ENCODE measurements around the gene TMA7.

DNA sequence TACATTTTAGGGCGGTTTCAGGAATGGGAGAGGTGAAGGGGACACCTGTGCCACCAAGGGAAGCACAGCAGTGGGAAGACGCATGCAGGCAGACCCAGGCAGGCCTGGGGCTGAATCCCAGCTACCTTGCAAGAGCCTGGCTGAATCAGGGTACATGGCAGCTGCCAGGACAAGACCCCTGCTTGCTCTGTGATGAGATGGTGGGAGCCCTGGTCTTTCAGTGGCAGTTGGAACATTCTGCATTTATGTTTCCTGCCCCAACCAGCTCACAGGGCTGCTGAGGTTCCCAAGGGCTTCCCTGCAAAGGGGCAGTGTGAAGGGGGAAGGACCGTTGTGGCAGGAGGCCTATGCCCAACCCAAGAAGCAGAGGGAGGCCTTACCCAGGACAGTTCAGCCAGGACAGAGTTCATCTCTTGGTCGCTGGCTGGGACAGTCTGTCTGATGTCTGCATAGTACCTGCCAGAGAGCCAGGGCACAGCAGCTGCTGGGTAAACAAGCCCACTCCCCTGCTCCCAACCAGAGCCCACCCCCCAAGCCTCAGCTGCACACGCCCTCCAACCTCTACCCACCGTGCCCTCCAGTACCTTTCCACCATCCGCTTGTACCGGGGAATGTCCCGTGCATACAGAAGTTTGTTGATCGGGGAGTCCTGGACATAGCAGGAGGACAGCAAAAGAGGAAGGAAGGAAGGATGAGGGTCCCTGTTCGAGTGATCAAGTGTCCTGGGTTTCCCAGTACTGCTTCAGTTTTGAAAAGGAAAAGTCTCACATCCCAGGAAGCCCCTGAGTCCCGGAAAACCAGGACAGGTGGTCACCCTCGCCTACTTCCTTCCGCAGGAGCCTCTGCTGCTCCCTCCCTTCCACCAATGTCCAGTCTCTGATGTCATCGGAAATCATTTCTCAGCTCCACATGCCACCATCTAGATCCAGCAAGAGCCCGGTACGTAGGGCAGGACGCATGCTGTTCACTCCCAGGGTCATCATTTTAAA lies 33.3 kb upstream of the TMA7 start:
- TF ChIP-seq ZNF197 (CRISPR knock-in tag; IDR thresholded peaks at IDR 0.05; ENCODE audit: low read depth) (no peak), CREB1 (IDR thresholded peaks at IDR 0.05) (no peak), CREB1 (CRISPR knock-in tag; IDR thresholded peaks at IDR 0.05) (no peak), EGR1 (conservative IDR thresholded peaks at IDR 0.05) (no peak), CHD4 (IDR thresholded peaks at IDR 0.05; ENCODE audit: insufficient read depth, insufficient replicate concordance, low read depth, low read length, poor library complexity, severe bottlenecking) (no peak), ZEB2 (IDR thresholded peaks at IDR 0.05) (no peak), ZNF282 (CRISPR knock-in tag; IDR thresholded peaks at IDR 0.05) (no peak), HDAC2 (IDR thresholded peaks at IDR 0.05) (no peak), TBP (optimal IDR thresholded peaks at IDR 0.05; ENCODE audit: low read depth, low read length) (no peak)
- TF ChIP-seq, protein P1, sequence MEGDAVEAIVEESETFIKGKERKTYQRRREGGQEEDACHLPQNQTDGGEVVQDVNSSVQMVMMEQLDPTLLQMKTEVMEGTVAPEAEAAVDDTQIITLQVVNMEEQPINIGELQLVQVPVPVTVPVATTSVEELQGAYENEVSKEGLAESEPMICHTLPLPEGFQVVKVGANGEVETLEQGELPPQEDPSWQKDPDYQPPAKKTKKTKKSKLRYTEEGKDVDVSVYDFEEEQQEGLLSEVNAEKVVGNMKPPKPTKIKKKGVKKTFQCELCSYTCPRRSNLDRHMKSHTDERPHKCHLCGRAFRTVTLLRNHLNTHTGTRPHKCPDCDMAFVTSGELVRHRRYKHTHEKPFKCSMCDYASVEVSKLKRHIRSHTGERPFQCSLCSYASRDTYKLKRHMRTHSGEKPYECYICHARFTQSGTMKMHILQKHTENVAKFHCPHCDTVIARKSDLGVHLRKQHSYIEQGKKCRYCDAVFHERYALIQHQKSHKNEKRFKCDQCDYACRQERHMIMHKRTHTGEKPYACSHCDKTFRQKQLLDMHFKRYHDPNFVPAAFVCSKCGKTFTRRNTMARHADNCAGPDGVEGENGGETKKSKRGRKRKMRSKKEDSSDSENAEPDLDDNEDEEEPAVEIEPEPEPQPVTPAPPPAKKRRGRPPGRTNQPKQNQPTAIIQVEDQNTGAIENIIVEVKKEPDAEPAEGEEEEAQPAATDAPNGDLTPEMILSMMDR (IDR thresholded peaks at IDR 0.05 in 2 of 3, conservative IDR thresholded peaks at IDR 0.05 in 1 of 3; ENCODE audit: insufficient read depth in 2 of 3, low read depth in 1 of 3, low read length in 3 of 3): no peak

Data from K562 (cell line).